ELR (cell line): ENCODE data around the gene MAST2.

Experiments
- DNase-seq: peaks from one replicate; pipeline ENCODE4 v3.0.0-alpha.2; 2015; ENCODE audit warnings: low read depth

The MAST2 gene

GRCh38 chr1:45982359-45982758, 178.9 kb downstream of the MAST2 start:
- DNase-seq = no peak

- no peak for DNase-seq
These were observed 180.6 kb downstream of the MAST2 start for GRCh38 chr1:45983967-45984366.

GRCh38 chr1:45987204-45987603, 183.8 kb downstream of the MAST2 start:
- no peak for DNase-seq

- no peak for DNase-seq
These were observed 185.8 kb downstream of the MAST2 start for GRCh38 chr1:45989249-45989648.

GRCh38 chr1:45994423-45994822, 191.0 kb downstream of the MAST2 start:
- no peak for DNase-seq

- no peak for DNase-seq
These were observed 191.9 kb downstream of the MAST2 start for GRCh38 chr1:45995298-45995697.

- no peak for DNase-seq
These were observed 194.7 kb downstream of the MAST2 start for GRCh38 chr1:45998020-45998617.

- peak; percentile 8 for DNase-seq
These were observed 196.1 kb downstream of the MAST2 start for GRCh38 chr1:45999507-45999906.

GRCh38 chr1:46001081-46001785, 197.8 kb downstream of the MAST2 start:
- no peak for DNase-seq

GRCh38 chr1:46002551-46003150, 199.2 kb downstream of the MAST2 start:
- no peak for DNase-seq

GRCh38 chr1:46003315-46003714, 199.9 kb downstream of the MAST2 start:
- no peak for DNase-seq

GRCh38 chr1:46004492-46004891, 201.1 kb downstream of the MAST2 start:
- no peak for DNase-seq

- no peak for DNase-seq
These were observed 202.2 kb downstream of the MAST2 start for GRCh38 chr1:46005594-46005993.

GRCh38 chr1:46008585-46008984, 205.2 kb downstream of the MAST2 start:
- peak; percentile 42 for DNase-seq

- DNase-seq = no peak
These were observed 207.2 kb downstream of the MAST2 start for GRCh38 chr1:46010611-46011010.

- no peak for DNase-seq
These were observed 207.8 kb downstream of the MAST2 start for GRCh38 chr1:46011121-46011695.

- DNase-seq = no peak
These were observed 208.8 kb downstream of the MAST2 start for GRCh38 chr1:46012236-46012635.

GRCh38 chr1:46013581-46013980, 210.2 kb downstream of the MAST2 start:
- peak; percentile 36 for DNase-seq

- DNase-seq = no peak
These were observed 214.6 kb downstream of the MAST2 start for GRCh38 chr1:46017876-46018503.

GRCh38 chr1:46019348-46019747, 215.9 kb downstream of the MAST2 start:
- DNase-seq = no peak

GRCh38 chr1:46020010-46020409, 216.6 kb downstream of the MAST2 start:
- no peak for DNase-seq
